GM21619 (cell line): ENCODE measurements around the gene CEP250.
"Not testable (repeated sequence)": the region's sequence is repeated elsewhere in the genome, so short reads cannot be mapped to it uniquely, and the experiment has no call there.

ENCODE experiments used
- ATAC-seq: cut with Tn5 transposase; IDR thresholded peaks from one replicate; pipeline ENCODE4 v1.9.1; 2021; ENCODE audit not compliant: unreplicated experiment

CEP250 gene

GRCh38 chr20:35454881-35455609, at the start of gene CEP250:
Gene CEP250 (plus strand): TSS chr20:35455598. CDS start chr20:35462368, 6,770 bp downstream.
- peak; percentile 81 for ATAC-seq

GRCh38 chr20:35405775-35406174, 49.6 kb upstream of the CEP250 start:
- ATAC-seq, result no peak

GRCh38 chr20:35408270-35408669, 47.1 kb upstream of the CEP250 start:
- ATAC-seq, result no peak

- no peak for ATAC-seq
Measured at GRCh38 chr20:35409542-35409941, 45.9 kb upstream of the CEP250 start.

GRCh38 chr20:35410613-35411012, 44.8 kb upstream of the CEP250 start:
- ATAC-seq, result no peak

GRCh38 chr20:35421322-35421721, 34.1 kb upstream of the CEP250 start:
- ATAC-seq, result no peak

GRCh38 chr20:35431621-35432429, 23.6 kb upstream of the CEP250 start:
- no peak for ATAC-seq

GRCh38 chr20:35432430-35432735, 23.0 kb upstream of the CEP250 start:
- ATAC-seq, result no peak

- no peak for ATAC-seq
Measured at GRCh38 chr20:35433337-35433736, 22.1 kb upstream of the CEP250 start.

- ATAC-seq, result no peak
Measured at GRCh38 chr20:35434085-35435005, 21.1 kb upstream of the CEP250 start.

- no peak for ATAC-seq
Measured at GRCh38 chr20:35436177-35436573, 19.2 kb upstream of the CEP250 start.

- no peak for ATAC-seq
Measured at GRCh38 chr20:35437599-35437998, 17.8 kb upstream of the CEP250 start.

GRCh38 chr20:35443003-35443402, 12.4 kb upstream of the CEP250 start:
- ATAC-seq, result no peak

- ATAC-seq, result no peak
Measured at GRCh38 chr20:35444226-35444625, 11.2 kb upstream of the CEP250 start.

- no peak for ATAC-seq
Measured at GRCh38 chr20:35446356-35447078, 8.9 kb upstream of the CEP250 start.

- ATAC-seq, result no peak
Measured at GRCh38 chr20:35447082-35447789, 8.2 kb upstream of the CEP250 start.

- no peak for ATAC-seq
Measured at GRCh38 chr20:35448788-35449373, 6.5 kb upstream of the CEP250 start.

- not testable (repeated sequence) for ATAC-seq
Measured at GRCh38 chr20:35449855-35450254, 5.5 kb upstream of the CEP250 start.

- ATAC-seq, result no peak
Measured at GRCh38 chr20:35451295-35451694, 4.1 kb upstream of the CEP250 start.

GRCh38 chr20:35453647-35454046, 1.8 kb upstream of the CEP250 start:
- no peak for ATAC-seq
